ENCODE measurements around the gene GTF2IRD1. TPM values are rescaled to one million over a fixed set of nuclear protein-coding genes. Genes with fewer than 3 reads are reported as not detected.
"Not testable (repeated sequence)": the region's sequence is repeated elsewhere in the genome, so short reads cannot be mapped to it uniquely, and the experiment has no call there.

The GTF2IRD1 gene
- total RNA-seq, 1 donor from 2014 or later: 21.7 TPM

GRCh38 chr7:74651133-74651504 is 197.4 kb downstream of the GTF2IRD1 start:
- DNase-seq; intact Hi-C loops (cut with DNase I); ATAC-seq (ENCODE audit: poor library complexity): not testable (repeated sequence)

Other genes starting within 250 kb of the GTF2IRD1 start
- gene LAT2, start 243.9 kb upstream of the GTF2IRD1 start, total RNA-seq: 2.2 TPM
- gene RFC2, start 199.5 kb upstream of the GTF2IRD1 start, total RNA-seq: 9.4 TPM
- 6.6 TPM for gene CLIP2, start 164.5 kb upstream of the GTF2IRD1 start, total RNA-seq
- 117 TPM for gene GTF2I, start 203.8 kb downstream of the GTF2IRD1 start, total RNA-seq

Data from Right ventricle myocardium superior (tissue), 1 donor.